HCT116 (cell line): Measurements from ENCODE around the gene ELMO2. TPM values are rescaled to one million over a fixed set of nuclear protein-coding genes. Genes with fewer than 3 reads are reported as not detected.

Experiments used
- ATAC-seq: fragments of 200-7000 bp; cut with Tn5 transposase; 2 replicates; pipeline ENCODE4 v1.9.1; 2020; ENCODE audit warnings: mild to moderate bottlenecking, moderate library complexity
- BruUV-seq: library from RNA; stranded (reverse); fragments of 400-500 nt; replicated peaks from 2 replicates; lab custom pipeline; 2021; lab: Mats Ljungman, UMichigan
- CTCF ChIA-PET: fragments of 300-600 bp; sonication (Branson Sonifier 250); formaldehyde crosslinking; loops from one replicate; lab custom pipeline; 2021; ENCODE audit warnings: antibody characterized with exemption; lab: Charles Lee
- POLR2A ChIA-PET: fragments of 300-600, 350-600 bp; sonication (Branson Sonifier 250); formaldehyde crosslinking; loops from one replicate; lab custom pipeline; 2021; ENCODE audit warnings: antibody characterized with exemption; lab: Charles Lee
- RAD21 ChIA-PET, 2 experiments: fragments of 300-600 bp; sonication (Branson Sonifier 250); formaldehyde crosslinking; loops; one replicate each; lab custom pipeline; 2023; ENCODE audit warnings: low total read pairs in 2 of 2; ENCODE audit not compliant: uncharacterized antibody in 2 of 2, unreplicated experiment in 2 of 2, low non-redundant PET in 1 of 2; lab: Charles Lee
- DNase-seq: peaks from one replicate; pipeline ENCODE4 v3.0.0-alpha.2; 2010; ENCODE audit warnings: low read depth, low spot score
- H2AFZ ChIP-seq: fragments of 200-600 bp; shearing (Covaris generic), sonication (generic); 2 replicates; pipeline ENCODE4 v1.6.1; 2017; ENCODE audit warnings: low read depth, mixed run types, mixed read lengths, antibody characterized with exemption, low read length; ENCODE audit not compliant: poor library complexity, severe bottlenecking
- H3K27ac ChIP-seq: 2 replicates; pipeline ENCODE4 v1.5.1; 2012; ENCODE audit warnings: low read depth, low read length
- H3K27me3 ChIP-seq: fragments of 200-600 bp; sonication (generic); 2 replicates; pipeline ENCODE4 v1.6.1; 2016; ENCODE audit warnings: mixed run types, low read length, mixed read lengths; ENCODE audit not compliant: insufficient read depth
- H3K36me3 ChIP-seq, 2 experiments: fragments of 200-500 bp in 1 of 2; fragments of 200-600 bp in 1 of 2; sonication (Bioruptor generic) in 1 of 2; sonication (generic) in 1 of 2; 2 replicates each; pipeline versions ENCODE4 v1.5.1 to v1.6.1; 2014 to 2016; ENCODE audit warnings: low read length in 2 of 2, inconsistent platforms in 1 of 2, mixed read lengths in 1 of 2, mixed run types in 1 of 2; ENCODE audit not compliant: insufficient read depth in 2 of 2, control insufficient read depth in 1 of 2
- H3K4me1 ChIP-seq, 2 experiments: fragments of 200-600 bp in 1 of 2; sonication (generic) in 1 of 2; 2 replicates each; pipeline versions ENCODE4 v1.5.1 to v1.6.1; 2012 to 2017; ENCODE audit warnings: low read length in 2 of 2, inconsistent platforms in 1 of 2, mild to moderate bottlenecking in 1 of 2, mixed read lengths in 1 of 2, mixed run types in 1 of 2, moderate library complexity in 1 of 2; ENCODE audit not compliant: insufficient read depth in 2 of 2, control insufficient read depth in 1 of 2
- H3K4me2 ChIP-seq: fragments of 200-600 bp; sonication (generic); 2 replicates; pipeline ENCODE4 v1.6.1; 2017; ENCODE audit warnings: mixed run types, low read length, mixed read lengths
- H3K4me3 ChIP-seq, 2 experiments: fragments of 200-600 bp in 1 of 2; sonication (generic) in 1 of 2; replicated peaks in 1 of 2; 2 replicates each; pipeline ENCODE4 v1.5.1; 2011 to 2016; ENCODE audit warnings: low read length in 2 of 2, control low read depth in 1 of 2, low read depth in 1 of 2, mild to moderate bottlenecking in 1 of 2, mixed read lengths in 1 of 2, mixed run types in 1 of 2
- H3K79me2 ChIP-seq: fragments of 200-600 bp; sonication (generic); 2 replicates; pipeline ENCODE4 v1.6.1; 2017; ENCODE audit warnings: mild to moderate bottlenecking, mixed run types, low read length, moderate library complexity, mixed read lengths; ENCODE audit not compliant: insufficient read depth
- H3K9ac ChIP-seq: fragments of 200-600 bp; sonication (generic); 2 replicates; pipeline ENCODE4 v1.6.1; 2016; ENCODE audit warnings: low read length, mixed read lengths
- H3K9me2 ChIP-seq: fragments of 200-600 bp; sonication (generic), shearing (Covaris generic); 2 replicates; pipeline ENCODE4 v1.6.1; 2017; ENCODE audit warnings: mixed run types, mild to moderate bottlenecking, moderate library complexity; ENCODE audit not compliant: insufficient read depth
- H3K9me3 ChIP-seq, 2 experiments: fragments of 200-500 bp in 1 of 2; fragments of 200-600 bp in 1 of 2; sonication (Bioruptor generic) in 1 of 2; sonication (generic) in 1 of 2; 2 replicates each; pipeline ENCODE4 v1.6.1; 2014 to 2017; ENCODE audit warnings: low read length in 2 of 2, mixed read lengths in 2 of 2, inconsistent platforms in 1 of 2, low read depth in 1 of 2, mild to moderate bottlenecking in 1 of 2, mixed run types in 1 of 2, moderate library complexity in 1 of 2; ENCODE audit not compliant: control insufficient read depth in 1 of 2, insufficient read depth in 1 of 2
- H4K20me1 ChIP-seq: fragments of 200-600 bp; sonication (generic), shearing (Covaris generic); 2 replicates; pipeline ENCODE4 v1.6.1; 2017; ENCODE audit warnings: mixed run types, mild to moderate bottlenecking, moderate library complexity; ENCODE audit not compliant: insufficient read depth
- CEBPB ChIP-seq: IDR thresholded peaks from 2 replicates; pipeline ENCODE4 v1.6.1; 2012; ENCODE audit warnings: low read depth
- EGR1 ChIP-seq: IDR thresholded peaks from 2 replicates; pipeline ENCODE4 v1.6.1; 2012; ENCODE audit warnings: low read depth
- ELF1 ChIP-seq: IDR thresholded peaks from 2 replicates; pipeline ENCODE4 v1.6.1; 2012; ENCODE audit warnings: low read depth, borderline replicate concordance
- EZH2 ChIP-seq: fragments of 200-600 bp; sonication (generic); IDR thresholded peaks from 2 replicates; pipeline ENCODE4 v1.6.1; 2017; ENCODE audit warnings: antibody characterized with exemption, mixed run types
- FOSL1 ChIP-seq: IDR thresholded peaks from 2 replicates; pipeline ENCODE4 v1.6.1; 2012; ENCODE audit warnings: low read depth
- MAX ChIP-seq: IDR thresholded peaks from 2 replicates; pipeline ENCODE4 v1.6.1; 2012
- POLR2A ChIP-seq: IDR thresholded peaks from 2 replicates; pipeline ENCODE4 v1.7.0; 2011; ENCODE audit warnings: borderline replicate concordance; ENCODE audit not compliant: insufficient read depth, insufficient read length; ENCODE audit errors: extremely low read depth
- SIN3A ChIP-seq: IDR thresholded peaks from 2 replicates; pipeline ENCODE4 v1.6.1; 2012; ENCODE audit warnings: low read depth
- SRF ChIP-seq: IDR thresholded peaks from 2 replicates; pipeline ENCODE4 v1.6.1; 2012; ENCODE audit warnings: low read depth
- TCF7L2 ChIP-seq: IDR thresholded peaks from 2 replicates; pipeline ENCODE4 v1.7.0; 2011; ENCODE audit warnings: borderline replicate concordance, inconsistent platforms; ENCODE audit not compliant: insufficient read depth, insufficient read length; ENCODE audit errors: extremely low read depth
- ZNF274 ChIP-seq: fragments of 200-500 bp; sonication (Bioruptor generic); IDR thresholded peaks from 2 replicates; pipeline ENCODE4 v1.6.1; 2014; ENCODE audit warnings: mild to moderate bottlenecking, low read depth, low read length, inconsistent platforms
- intact Hi-C: fragments of 100-400 bp; cut with micrococcal nuclease; formaldehyde crosslinking; loops from 2 replicates; pipeline ENCODE4 v1.10.0; 2022
- total RNA-seq: library from RNA; stranded (reverse); gene quantifications from one replicate; pipeline ENCODE4 v1.2.1, GENCODE V29; 2021; ENCODE audit not compliant: unreplicated experiment

The ELMO2 gene
- total RNA-seq, 1 experiment from 2014 or later, result 22.9 TPM

GRCh38 chr20:46324379-46324778 is 82.0 kb downstream of the ELMO2 start (continued):
- no peak for TF ChIP-seq MAX
- no peak for TF ChIP-seq SIN3A
- TF ChIP-seq EGR1, result no peak
- TF ChIP-seq POLR2A, result no peak
- no peak for TF ChIP-seq EZH2
- TF ChIP-seq SRF, result no peak
- no peak for TF ChIP-seq ELF1
- TF ChIP-seq, all 23 proteins: peak for 0

- BruUV-seq, result no TSS peak
- H3K79me2 ChIP-seq, result no peaks in the 10 kb centered on the region
- POLR2A ChIA-PET, result no interaction called here
- TF ChIP-seq EZH2, result no peak
- TF ChIP-seq CEBPB, result no peak
- TF ChIP-seq MAX, result no peak
- TF ChIP-seq ZNF274, result no peak
- TF ChIP-seq TCF7L2, result no peak
- no peak for TF ChIP-seq FOSL1
- no peak for ATAC-seq
- H3K36me3 ChIP-seq, result no peaks in the 10 kb centered on the region
- H3K27ac ChIP-seq, result no peak overlapping the region
- H2AFZ ChIP-seq, result no peak overlapping the region
- no peaks in the 10 kb centered on the region for H3K9me3 ChIP-seq
- RAD21 ChIA-PET, result no interaction called here
- no peaks in the 10 kb centered on the region for H3K4me1 ChIP-seq
- intact Hi-C loops, result loop anchor here (10.0 kb wide), 1 partner anchor 299 kb away; the partner anchor contains the start of gene SLC12A5
- no peak overlapping the region for H3K9ac ChIP-seq
- no peaks in the 10 kb centered on the region for H3K9me2 ChIP-seq
- CTCF ChIA-PET, result no interaction called here
- no peak overlapping the region for H3K4me3 ChIP-seq
- no peaks in the 10 kb centered on the region; the same call in 1 of the 2 replicates for H3K27me3 ChIP-seq
- no peaks in the 10 kb centered on the region for H4K20me1 ChIP-seq
- no peak overlapping the region for H3K4me2 ChIP-seq
- DNase-seq, result no peak
Measured at GRCh38 chr20:46323557-46323956, 82.9 kb downstream of the ELMO2 start.
